ENCODE measurements around the gene TUBGCP3. TPM values are rescaled to one million over a fixed set of nuclear protein-coding genes. Genes with fewer than 3 reads are reported as not detected.

TUBGCP3 gene
- total RNA-seq, 1 donor from 2014 or later, result 17.2 TPM

GRCh38 chr13:112616586-112617362 lies 28.8 kb upstream of the TUBGCP3 start:
- H3K9me3 ChIP-seq (ENCODE audit: control insufficient read depth in 3 of 3, low read length in 3 of 3), result no peaks in the 10 kb centered on the region
- no peaks in the 10 kb centered on the region for H3K36me3 ChIP-seq (ENCODE audit: control insufficient read depth in 3 of 3, insufficient read depth in 3 of 3, low read length in 3 of 3)
- no peaks in the 10 kb centered on the region for H3K4me1 ChIP-seq (ENCODE audit: control insufficient read depth in 3 of 3, insufficient read depth in 3 of 3, low read length in 3 of 3)
- H3K27ac ChIP-seq (ENCODE audit: low read depth, low read length), result no peak overlapping the region
- H3K27me3 ChIP-seq (ENCODE audit: control insufficient read depth in 3 of 3, insufficient read depth in 3 of 3, low read length in 3 of 3), result peaks cover 4 to 22% (median 13%) of the 10 kb centered on the region in 3 donors
- H3K4me3 ChIP-seq (ENCODE audit: low read length in 3 of 3), result no peak overlapping the region
- no peak overlapping the region for H3K9ac ChIP-seq (ENCODE audit: low read depth in 1 of 3, low read length in 3 of 3)

GRCh38 chr13:112615391-112615790 lies 27.4 kb upstream of the TUBGCP3 start:
- Histone ChIP-seq H3K36me3 (ENCODE audit: control insufficient read depth in 3 of 3, insufficient read depth in 3 of 3, low read length in 3 of 3) (no peaks in the 10 kb centered on the region), H3K9ac (ENCODE audit: low read depth in 1 of 3, low read length in 3 of 3) (no peak overlapping the region), H3K27me3 (ENCODE audit: control insufficient read depth in 3 of 3, insufficient read depth in 3 of 3, low read length in 3 of 3) (peaks cover 3 to 22% (median 13%) of the 10 kb centered on the region in 3 donors), H3K9me3 (ENCODE audit: control insufficient read depth in 3 of 3, low read length in 3 of 3) (no peaks in the 10 kb centered on the region), H3K27ac (ENCODE audit: low read depth, low read length) (no peak overlapping the region), H3K4me1 (ENCODE audit: control insufficient read depth in 3 of 3, insufficient read depth in 3 of 3, low read length in 3 of 3) (no peaks in the 10 kb centered on the region), H3K4me3 (ENCODE audit: low read length in 3 of 3) (no peak overlapping the region)

GRCh38 chr13:112614835-112615234 lies 26.9 kb upstream of the TUBGCP3 start:
- Histone ChIP-seq H3K27me3 (ENCODE audit: control insufficient read depth in 3 of 3, insufficient read depth in 3 of 3, low read length in 3 of 3) (peaks cover 0 to 22% (median 13%) of the 10 kb centered on the region in 3 donors), H3K9me3 (ENCODE audit: control insufficient read depth in 3 of 3, low read length in 3 of 3) (no peaks in the 10 kb centered on the region), H3K27ac (ENCODE audit: low read depth, low read length) (no peak overlapping the region), H3K36me3 (ENCODE audit: control insufficient read depth in 3 of 3, insufficient read depth in 3 of 3, low read length in 3 of 3) (no peaks in the 10 kb centered on the region), H3K4me3 (ENCODE audit: low read length in 3 of 3) (no peak overlapping the region), H3K4me1 (ENCODE audit: control insufficient read depth in 3 of 3, insufficient read depth in 3 of 3, low read length in 3 of 3) (no peaks in the 10 kb centered on the region), H3K9ac (ENCODE audit: low read depth in 1 of 3, low read length in 3 of 3) (no peak overlapping the region)

DNA sequence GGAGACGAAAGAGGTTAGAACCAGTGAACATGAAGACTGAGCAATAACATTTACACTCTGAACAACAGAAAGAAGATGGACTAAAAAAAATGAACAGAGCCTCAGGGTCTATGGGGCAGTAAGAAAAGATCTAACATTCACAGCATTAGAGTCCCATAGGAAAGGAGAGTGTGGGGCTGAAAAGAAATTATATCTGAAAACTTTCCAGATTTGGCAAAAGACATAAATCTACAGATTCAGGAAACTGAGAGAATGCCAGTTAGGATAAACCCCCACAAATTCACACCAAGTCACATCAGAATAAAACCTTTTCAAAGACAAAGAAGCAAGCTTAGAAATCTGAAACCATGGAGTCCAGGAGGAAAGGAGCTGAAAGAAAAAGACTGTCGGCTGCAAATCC lies 20.3 kb upstream of the TUBGCP3 start:
- no peaks in the 10 kb centered on the region for H3K36me3 ChIP-seq (ENCODE audit: control insufficient read depth in 3 of 3, insufficient read depth in 3 of 3, low read length in 3 of 3)
- no peak overlapping the region for H3K9ac ChIP-seq (ENCODE audit: low read depth in 1 of 3, low read length in 3 of 3)
- H3K27ac ChIP-seq (ENCODE audit: low read depth, low read length), result no peak overlapping the region
- peaks cover 0 to 7% (median 0%) of the 10 kb centered on the region in 3 donors for H3K27me3 ChIP-seq (ENCODE audit: control insufficient read depth in 3 of 3, insufficient read depth in 3 of 3, low read length in 3 of 3)
- H3K4me1 ChIP-seq (ENCODE audit: control insufficient read depth in 3 of 3, insufficient read depth in 3 of 3, low read length in 3 of 3), result peaks cover 9 to 11% (median 10%) of the 10 kb centered on the region in 3 donors
- H3K4me3 ChIP-seq (ENCODE audit: low read length in 3 of 3), result no peak overlapping the region
- H3K9me3 ChIP-seq (ENCODE audit: control insufficient read depth in 3 of 3, low read length in 3 of 3), result no peaks in the 10 kb centered on the region

- H3K27me3 ChIP-seq (ENCODE audit: control insufficient read depth in 3 of 3, insufficient read depth in 3 of 3, low read length in 3 of 3), result peaks cover 0 to 6% (median 3%) of the 10 kb centered on the region in 3 donors
- H3K36me3 ChIP-seq (ENCODE audit: control insufficient read depth in 3 of 3, insufficient read depth in 3 of 3, low read length in 3 of 3), result no peaks in the 10 kb centered on the region
- H3K27ac ChIP-seq (ENCODE audit: low read depth, low read length), result peak overlapping the region; percentile 38
- no peaks in the 10 kb centered on the region for H3K9me3 ChIP-seq (ENCODE audit: control insufficient read depth in 3 of 3, low read length in 3 of 3)
- H3K4me1 ChIP-seq (ENCODE audit: control insufficient read depth in 3 of 3, insufficient read depth in 3 of 3, low read length in 3 of 3), result peaks cover 9 to 11% (median 10%) of the 10 kb centered on the region in 3 donors
- peak overlapping the region; percentile 68 to 80 (median 73) for H3K9ac ChIP-seq (ENCODE audit: low read depth in 1 of 3, low read length in 3 of 3)
- peak overlapping the region; percentile 74 to 85 (median 78) for H3K4me3 ChIP-seq (ENCODE audit: low read length in 3 of 3)
Observed at GRCh38 chr13:112606109-112607001, 18.4 kb upstream of the TUBGCP3 start.

DNA sequence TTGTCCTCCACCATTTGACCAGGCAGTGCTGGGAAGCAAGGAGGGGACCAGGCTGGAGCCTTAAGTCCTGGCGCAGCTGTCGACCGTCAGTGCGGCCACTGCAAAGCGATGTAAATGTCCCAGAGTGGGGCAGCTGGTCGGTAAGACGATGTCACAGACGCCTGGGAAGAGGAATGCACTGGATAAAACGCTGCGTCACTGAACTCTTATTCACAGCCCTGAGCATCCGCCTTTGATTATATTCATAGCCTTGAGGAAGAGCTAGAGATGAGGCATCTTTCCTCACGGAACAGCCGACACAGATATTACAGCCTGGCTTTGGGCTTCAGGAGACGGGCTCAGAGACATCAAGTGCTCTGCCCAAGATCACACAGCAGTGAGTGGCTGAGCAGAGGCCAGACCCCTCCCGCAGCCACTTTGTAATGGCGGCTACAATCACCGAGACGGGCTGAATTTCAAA lies 17.6 kb upstream of the TUBGCP3 start:
- Histone ChIP-seq H3K36me3 (ENCODE audit: control insufficient read depth in 3 of 3, insufficient read depth in 3 of 3, low read length in 3 of 3) (no peaks in the 10 kb centered on the region), H3K9me3 (ENCODE audit: control insufficient read depth in 3 of 3, low read length in 3 of 3) (no peaks in the 10 kb centered on the region), H3K27me3 (ENCODE audit: control insufficient read depth in 3 of 3, insufficient read depth in 3 of 3, low read length in 3 of 3) (peaks cover 0 to 6% (median 3%) of the 10 kb centered on the region in 3 donors), H3K9ac (ENCODE audit: low read depth in 1 of 3, low read length in 3 of 3) (peak overlapping the region; percentile 68 to 79 (median 73)), H3K4me1 (ENCODE audit: control insufficient read depth in 3 of 3, insufficient read depth in 3 of 3, low read length in 3 of 3) (peaks cover 9 to 11% (median 10%) of the 10 kb centered on the region in 3 donors), H3K4me3 (ENCODE audit: low read length in 3 of 3) (peak overlapping the region; percentile 74 to 85 (median 78)), H3K27ac (ENCODE audit: low read depth, low read length) (peak overlapping the region; percentile 38)

GRCh38 chr13:112603641-112604225 lies 15.8 kb upstream of the TUBGCP3 start:
- no peaks in the 10 kb centered on the region for H3K36me3 ChIP-seq (ENCODE audit: control insufficient read depth in 3 of 3, insufficient read depth in 3 of 3, low read length in 3 of 3)
- H3K4me3 ChIP-seq (ENCODE audit: low read length in 3 of 3), result no peak overlapping the region
- H3K27ac ChIP-seq (ENCODE audit: low read depth, low read length), result no peak overlapping the region
- H3K9ac ChIP-seq (ENCODE audit: low read depth in 1 of 3, low read length in 3 of 3), result no peak overlapping the region
- no peaks in the 10 kb centered on the region for H3K9me3 ChIP-seq (ENCODE audit: control insufficient read depth in 3 of 3, low read length in 3 of 3)
- H3K4me1 ChIP-seq (ENCODE audit: control insufficient read depth in 3 of 3, insufficient read depth in 3 of 3, low read length in 3 of 3), result peaks cover 9 to 11% (median 10%) of the 10 kb centered on the region in 3 donors
- H3K27me3 ChIP-seq (ENCODE audit: control insufficient read depth in 3 of 3, insufficient read depth in 3 of 3, low read length in 3 of 3), result peaks cover 0 to 4% (median 3%) of the 10 kb centered on the region in 3 donors

GRCh38 chr13:112602189-112602588 lies 14.2 kb upstream of the TUBGCP3 start:
- no peak overlapping the region for H3K27ac ChIP-seq (ENCODE audit: low read depth, low read length)
- peaks cover 9 to 11% (median 10%) of the 10 kb centered on the region in 3 donors for H3K4me1 ChIP-seq (ENCODE audit: control insufficient read depth in 3 of 3, insufficient read depth in 3 of 3, low read length in 3 of 3)
- no peaks in the 10 kb centered on the region for H3K9me3 ChIP-seq (ENCODE audit: control insufficient read depth in 3 of 3, low read length in 3 of 3)
- H3K27me3 ChIP-seq (ENCODE audit: control insufficient read depth in 3 of 3, insufficient read depth in 3 of 3, low read length in 3 of 3), result peaks cover 0 to 4% (median 3%) of the 10 kb centered on the region in 3 donors
- no peaks in the 10 kb centered on the region for H3K36me3 ChIP-seq (ENCODE audit: control insufficient read depth in 3 of 3, insufficient read depth in 3 of 3, low read length in 3 of 3)
- no peak overlapping the region for H3K9ac ChIP-seq (ENCODE audit: low read depth in 1 of 3, low read length in 3 of 3)
- H3K4me3 ChIP-seq (ENCODE audit: low read length in 3 of 3), result no peak overlapping the region

GRCh38 chr13:112601371-112601770 lies 13.4 kb upstream of the TUBGCP3 start:
- H3K27ac ChIP-seq (ENCODE audit: low read depth, low read length), result no peak overlapping the region
- H3K9me3 ChIP-seq (ENCODE audit: control insufficient read depth in 3 of 3, low read length in 3 of 3), result no peaks in the 10 kb centered on the region
- H3K36me3 ChIP-seq (ENCODE audit: control insufficient read depth in 3 of 3, insufficient read depth in 3 of 3, low read length in 3 of 3), result no peaks in the 10 kb centered on the region
- no peak overlapping the region for H3K4me3 ChIP-seq (ENCODE audit: low read length in 3 of 3)
- H3K4me1 ChIP-seq (ENCODE audit: control insufficient read depth in 3 of 3, insufficient read depth in 3 of 3, low read length in 3 of 3), result peaks cover 6 to 7% (median 7%) of the 10 kb centered on the region in 3 donors
- no peak overlapping the region for H3K9ac ChIP-seq (ENCODE audit: low read depth in 1 of 3, low read length in 3 of 3)
- H3K27me3 ChIP-seq (ENCODE audit: control insufficient read depth in 3 of 3, insufficient read depth in 3 of 3, low read length in 3 of 3), result peaks cover 0 to 4% (median 3%) of the 10 kb centered on the region in 3 donors
